ENCODE results near the gene DIS3L2.
"Not testable (repeated sequence)": the region's sequence is repeated elsewhere in the genome, so short reads cannot be mapped to it uniquely, and the experiment has no call there.

DIS3L2 gene

DNA sequence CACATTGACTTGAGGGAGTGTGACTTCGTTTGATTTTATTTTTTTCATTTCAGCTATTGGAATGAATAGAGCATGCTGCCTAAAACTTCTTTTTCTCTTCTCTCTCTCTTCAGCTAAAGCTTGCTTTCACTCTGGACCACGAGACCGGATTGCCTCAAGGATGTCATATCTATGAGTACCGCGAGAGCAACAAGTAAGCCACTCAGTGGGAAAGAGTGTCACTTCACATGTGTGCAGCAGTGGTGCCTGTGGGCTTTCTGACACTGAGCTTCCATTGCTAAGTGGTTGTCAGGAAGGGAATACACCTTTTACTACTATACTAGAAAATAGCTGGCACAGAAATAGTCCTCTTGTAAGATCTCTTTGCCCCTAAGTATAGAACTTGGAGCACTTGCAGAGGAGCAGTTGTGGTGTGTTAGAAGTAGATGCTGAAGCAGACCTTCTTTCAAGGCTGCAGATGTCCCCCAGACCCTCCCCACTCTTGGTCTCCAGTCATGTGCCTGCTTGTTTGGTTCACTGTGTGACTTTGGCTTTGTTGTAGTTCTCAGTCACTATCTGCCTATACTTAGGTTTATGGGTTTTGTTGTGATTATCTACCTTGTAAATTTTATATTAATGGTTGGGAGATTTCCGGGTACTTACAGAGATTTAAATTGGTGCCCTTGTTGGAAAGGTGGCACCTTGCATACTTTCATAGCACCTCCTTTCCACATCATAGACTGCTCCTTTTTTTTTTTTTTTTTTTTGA, 338.6 kb downstream of the DIS3L2 start:
- no peak for DNase-seq (ENCODE audit: low read depth)

DNA sequence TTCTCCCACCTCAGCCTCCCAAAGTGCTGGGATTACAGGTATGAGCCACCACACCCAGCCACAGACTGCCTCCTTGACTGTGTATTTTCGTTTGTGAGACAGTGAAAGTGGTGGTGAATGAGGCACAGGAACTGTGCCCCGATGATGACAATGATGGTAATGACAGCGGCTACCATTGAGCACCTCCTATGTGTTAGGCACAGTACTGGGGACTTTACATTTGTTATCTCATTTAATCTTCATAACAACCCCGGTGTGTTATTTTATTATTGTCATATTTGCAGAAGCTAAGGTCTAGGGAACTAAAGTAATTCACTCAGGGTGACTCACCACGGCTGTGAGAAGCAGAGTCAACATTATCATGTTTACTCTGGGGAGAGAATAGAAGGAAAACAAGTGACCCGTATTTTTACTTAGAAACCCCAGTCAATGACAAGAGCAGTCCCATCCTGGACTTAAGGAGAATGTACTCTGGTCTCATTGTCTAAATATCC, 339.4 kb downstream of the DIS3L2 start:
- no peak for DNase-seq (ENCODE audit: low read depth)

DNA sequence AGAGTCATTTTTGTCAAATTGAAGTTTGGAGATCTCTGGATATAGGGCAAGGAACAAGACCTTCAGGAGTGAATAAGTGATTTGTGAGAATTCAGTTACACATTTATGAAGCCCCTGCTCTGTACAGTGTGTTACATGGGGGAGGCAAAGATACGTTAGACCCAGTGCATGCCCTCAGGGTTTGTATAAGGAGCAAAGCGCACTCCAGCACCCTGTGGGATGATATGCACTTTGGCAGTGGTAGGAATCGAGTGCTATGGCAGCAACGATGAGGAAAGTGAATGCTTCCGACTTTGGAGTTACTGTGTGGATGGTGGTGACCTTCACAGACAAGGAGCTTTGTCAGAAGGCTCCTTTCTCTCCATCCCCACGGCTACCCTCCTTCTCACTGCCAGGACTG, 342.7 kb downstream of the DIS3L2 start:
- DNase-seq (ENCODE audit: low read depth), result no peak

DNA sequence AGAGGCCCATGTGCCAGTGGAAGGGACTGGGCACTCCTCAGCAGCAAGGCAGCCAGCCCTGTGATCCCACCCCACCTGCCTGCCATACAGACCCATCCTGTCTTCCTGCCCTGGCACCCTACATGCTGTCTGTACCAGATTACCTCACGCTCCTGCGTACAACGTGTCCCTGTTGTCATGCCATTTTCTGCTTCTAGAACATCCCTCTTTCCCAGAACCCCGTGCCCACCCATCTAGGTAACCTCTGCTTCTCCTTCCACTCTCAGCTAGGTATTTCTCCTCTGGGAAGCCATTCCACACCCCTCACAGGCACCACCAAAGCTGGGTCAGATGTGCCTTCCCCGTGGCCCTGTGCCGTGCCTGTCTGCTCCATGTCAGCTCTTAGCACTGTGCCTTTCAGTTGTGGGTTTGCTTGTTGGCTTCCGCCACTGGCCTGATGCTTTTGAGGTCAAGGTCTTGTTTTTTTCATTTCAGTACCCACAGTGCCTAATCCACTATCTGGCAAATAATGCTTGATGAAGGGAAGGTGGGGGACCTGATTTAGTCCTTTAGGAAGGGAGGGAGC, 345.3 kb downstream of the DIS3L2 start:
- DNase-seq (ENCODE audit: low read depth), result no peak

DNA sequence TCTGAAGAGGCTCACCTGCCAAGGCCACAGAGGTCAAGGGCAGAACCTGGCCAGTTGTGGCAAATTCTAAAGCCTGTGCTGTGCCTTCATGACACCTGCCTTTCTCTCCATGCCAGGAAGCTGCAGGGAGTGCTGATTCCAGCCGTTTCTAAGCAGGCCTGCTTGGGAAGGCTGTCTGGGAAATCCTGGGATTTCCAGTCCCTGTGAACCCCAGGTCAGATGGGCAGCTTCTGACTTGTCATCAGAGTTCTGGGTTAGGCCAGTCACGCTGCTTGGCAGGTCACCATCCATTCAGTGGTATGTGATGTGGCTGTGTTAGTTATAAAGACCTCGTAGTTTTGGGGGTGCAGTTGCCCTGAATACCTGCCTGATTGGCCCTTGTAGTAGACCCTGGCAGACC, 346.3 kb downstream of the DIS3L2 start:
- no peak for DNase-seq (ENCODE audit: low read depth)

DNA sequence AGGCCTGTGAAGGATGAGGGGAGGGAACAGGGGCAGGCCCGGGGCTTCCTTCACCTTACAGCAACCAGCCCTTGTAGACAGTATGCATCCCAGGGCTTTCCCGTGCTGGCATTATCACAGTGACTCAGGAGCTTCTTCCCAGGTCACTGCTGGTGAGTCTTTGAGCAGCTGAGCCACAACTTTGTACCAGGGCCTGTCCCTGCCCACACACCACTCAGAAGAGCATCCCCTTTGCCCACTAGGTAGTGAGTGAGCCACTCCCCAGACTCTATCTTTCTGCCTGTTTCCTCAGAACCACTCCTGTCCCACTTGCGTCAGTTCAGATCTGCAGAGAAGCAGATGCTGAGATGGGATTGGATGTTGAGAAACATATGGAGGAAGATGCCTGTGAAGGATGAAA, 347.5 kb downstream of the DIS3L2 start:
- DNase-seq (ENCODE audit: low read depth), result no peak

DNA sequence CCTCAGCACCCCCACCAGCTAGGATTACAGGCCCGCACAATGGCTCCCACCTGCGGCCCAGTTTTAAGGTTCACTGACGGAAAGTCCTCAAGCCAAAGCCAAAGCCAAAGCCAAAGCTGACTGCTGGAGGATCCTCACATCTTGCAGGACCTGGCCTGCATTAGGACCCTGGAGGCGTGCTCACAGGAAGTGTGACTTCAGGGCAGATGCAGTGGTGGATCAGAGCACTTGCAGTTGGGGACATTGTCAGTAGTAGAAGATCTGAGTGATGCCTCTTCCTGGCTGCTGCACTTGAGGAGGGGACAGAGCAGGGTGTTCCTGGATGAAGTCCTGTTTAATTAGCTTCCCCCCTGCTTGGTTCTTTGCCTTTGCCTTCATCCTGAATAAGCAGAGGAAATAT, 348.1 kb downstream of the DIS3L2 start:
- no peak for DNase-seq (ENCODE audit: low read depth)

DNA sequence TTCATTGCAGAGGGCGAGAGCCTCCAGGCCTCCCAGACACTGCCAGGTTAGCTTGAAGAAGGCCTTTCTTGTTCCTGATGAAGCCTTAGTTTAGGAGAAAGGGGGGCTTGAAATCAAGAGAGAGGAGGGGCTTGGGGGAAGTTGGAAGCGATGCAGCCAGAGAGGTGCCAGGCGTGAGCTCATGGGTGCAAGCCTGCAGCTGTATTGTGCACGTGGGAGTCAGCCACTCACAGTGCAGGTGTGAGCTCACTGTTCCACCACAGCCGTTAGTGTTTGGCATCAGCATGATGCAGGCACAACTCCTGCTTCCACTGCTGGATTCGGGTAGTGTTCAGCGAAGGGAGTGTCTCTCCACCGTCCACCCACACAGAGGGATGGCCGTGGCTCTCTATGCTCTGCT, 348.6 kb downstream of the DIS3L2 start:
- DNase-seq (ENCODE audit: low read depth), result no peak

DNA sequence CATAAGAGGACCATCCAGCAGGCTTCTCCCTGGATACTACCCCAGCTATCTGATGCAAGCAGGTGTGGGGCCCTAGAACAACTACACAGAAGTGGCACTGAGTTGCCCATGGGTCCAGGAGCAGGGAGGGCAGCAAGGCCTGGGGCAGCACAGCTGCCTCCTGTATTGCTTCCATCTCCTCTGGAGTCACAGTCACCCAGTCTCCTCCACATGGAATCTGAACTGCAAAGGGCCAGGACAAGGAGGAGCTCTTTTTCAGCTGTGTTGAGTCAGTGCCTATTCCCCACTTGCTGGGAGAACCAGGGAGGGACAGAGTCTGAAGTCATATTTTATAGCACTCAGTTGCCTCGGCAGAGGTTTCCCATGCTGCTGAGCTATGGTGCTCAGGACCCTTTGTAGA, 349.2 kb downstream of the DIS3L2 start:
- no peak for DNase-seq (ENCODE audit: low read depth)

DNA sequence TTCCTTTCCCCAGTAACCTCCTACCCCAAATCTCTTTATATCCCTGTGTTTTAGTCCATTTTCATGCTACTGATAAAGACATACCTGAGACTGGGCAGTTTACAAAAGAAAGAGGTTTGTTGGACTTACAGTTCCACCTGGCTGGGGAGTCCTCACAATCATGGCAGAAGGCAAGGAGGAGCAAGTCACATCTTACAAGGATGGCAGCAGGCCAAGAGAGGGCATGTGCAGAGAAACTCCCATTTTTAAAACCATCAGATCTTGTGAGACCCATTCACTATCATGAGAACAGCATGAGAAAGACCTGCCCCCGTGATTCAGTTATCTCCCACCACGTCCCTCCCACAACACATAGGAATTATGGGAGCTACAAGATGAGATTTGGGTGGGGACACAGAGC, 352.1 kb downstream of the DIS3L2 start:
- not testable (repeated sequence) for DNase-seq (ENCODE audit: low read depth)

DNA sequence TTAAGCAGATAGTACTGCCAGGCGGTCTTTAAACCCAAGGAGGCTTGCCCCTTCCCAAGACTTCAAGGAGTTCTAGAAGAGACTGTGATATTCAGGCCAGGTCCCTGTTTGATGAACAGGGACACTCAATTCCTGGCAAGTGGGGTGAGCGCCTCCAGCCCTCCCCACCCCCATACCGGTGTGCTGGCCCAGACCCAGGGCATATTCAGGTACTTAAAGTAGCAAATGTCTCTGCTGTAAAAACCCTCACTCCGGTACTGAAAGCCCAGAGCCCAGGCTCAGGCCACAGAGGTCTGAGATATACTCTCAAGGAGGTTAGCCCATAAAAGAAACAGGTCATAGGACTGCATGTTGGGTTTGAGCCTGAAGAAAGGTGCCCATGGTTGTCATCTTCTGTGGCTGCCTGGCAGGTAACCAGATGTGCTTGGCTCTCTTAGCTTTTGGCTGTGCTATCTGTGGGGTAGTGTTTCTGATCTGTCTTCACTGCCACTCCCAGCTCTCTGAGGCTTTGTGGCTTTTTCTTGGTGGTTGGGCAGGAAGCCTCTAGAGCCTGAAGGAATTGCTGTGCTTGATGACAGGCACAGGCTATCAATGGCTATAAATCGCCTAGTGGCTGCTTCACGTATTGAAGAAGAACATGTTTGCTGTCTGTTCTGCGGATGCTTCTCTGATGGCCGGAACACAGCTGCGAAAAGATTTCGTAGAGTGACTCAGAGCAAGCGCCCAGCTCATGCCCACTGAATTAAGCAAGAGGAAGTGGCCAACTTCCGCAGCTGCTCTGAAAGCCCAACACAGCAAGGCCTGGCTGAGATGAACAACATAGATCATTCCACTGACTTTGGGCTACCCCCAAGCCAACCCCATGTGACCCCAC, 353.8 kb downstream of the DIS3L2 start:
- peak; percentile 36 for DNase-seq (ENCODE audit: low read depth)

DNA sequence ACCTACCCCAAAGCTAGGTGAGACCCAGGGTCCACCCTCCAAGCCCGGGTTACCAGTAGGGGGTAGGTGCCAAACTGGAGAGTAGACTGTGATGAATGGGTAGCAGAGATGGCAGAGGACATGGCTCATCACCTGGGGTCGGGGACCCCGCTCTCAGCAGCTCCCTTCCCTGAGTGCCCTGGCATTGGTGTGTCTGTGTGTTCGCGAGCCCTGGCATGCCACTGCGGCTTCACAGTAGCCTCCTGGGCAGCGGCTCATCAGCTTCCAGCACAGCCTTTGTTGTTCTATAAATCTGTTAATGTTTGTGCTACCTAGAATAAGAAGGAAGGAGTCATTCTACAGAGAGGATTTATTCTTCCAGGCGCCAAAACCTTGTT, 354.4 kb downstream of the DIS3L2 start:
- DNase-seq (ENCODE audit: low read depth), result no peak

DNA sequence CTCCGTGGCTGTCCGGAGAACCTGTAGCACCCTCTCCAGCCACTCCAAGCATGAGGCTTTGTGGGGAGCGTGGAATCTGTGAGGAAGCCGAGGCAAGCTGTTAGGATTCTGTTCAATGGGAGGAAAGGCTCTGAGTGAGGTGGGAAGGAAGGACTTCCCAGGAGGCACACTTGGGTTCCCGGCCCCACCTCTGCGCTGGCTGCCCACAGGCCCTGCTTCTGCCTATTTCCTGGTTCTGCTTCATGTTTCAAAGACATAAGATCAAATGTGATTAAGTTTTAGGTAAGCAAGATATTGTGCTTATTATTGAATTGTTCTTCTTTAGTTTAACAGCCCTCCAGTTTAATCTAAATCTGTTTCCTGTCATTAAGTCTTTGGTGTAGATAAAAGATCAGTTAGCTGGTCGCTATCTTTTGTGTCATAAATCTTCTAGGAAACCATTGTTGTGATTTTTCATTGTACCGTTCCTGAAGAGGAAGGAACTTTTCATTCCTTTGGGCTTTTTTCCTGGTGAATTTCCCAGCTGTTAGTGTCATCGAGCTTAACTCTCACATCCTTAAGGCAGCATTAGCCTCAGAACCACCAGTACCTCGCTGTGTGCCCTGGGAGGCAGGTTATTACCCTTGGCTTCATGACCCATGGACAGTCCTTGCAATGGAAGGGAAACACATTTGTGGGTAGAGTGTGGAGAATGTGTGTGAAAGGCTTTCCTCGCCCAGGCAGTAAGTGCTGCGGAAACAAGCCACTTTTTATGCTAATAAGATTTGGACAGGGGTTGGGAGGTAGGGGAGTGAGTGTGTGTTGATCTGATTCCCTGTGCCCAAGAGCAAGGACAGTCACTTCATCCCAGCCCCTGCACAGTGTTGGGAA, 355.2 kb downstream of the DIS3L2 start:
- DNase-seq (ENCODE audit: low read depth), result no peak

DNA sequence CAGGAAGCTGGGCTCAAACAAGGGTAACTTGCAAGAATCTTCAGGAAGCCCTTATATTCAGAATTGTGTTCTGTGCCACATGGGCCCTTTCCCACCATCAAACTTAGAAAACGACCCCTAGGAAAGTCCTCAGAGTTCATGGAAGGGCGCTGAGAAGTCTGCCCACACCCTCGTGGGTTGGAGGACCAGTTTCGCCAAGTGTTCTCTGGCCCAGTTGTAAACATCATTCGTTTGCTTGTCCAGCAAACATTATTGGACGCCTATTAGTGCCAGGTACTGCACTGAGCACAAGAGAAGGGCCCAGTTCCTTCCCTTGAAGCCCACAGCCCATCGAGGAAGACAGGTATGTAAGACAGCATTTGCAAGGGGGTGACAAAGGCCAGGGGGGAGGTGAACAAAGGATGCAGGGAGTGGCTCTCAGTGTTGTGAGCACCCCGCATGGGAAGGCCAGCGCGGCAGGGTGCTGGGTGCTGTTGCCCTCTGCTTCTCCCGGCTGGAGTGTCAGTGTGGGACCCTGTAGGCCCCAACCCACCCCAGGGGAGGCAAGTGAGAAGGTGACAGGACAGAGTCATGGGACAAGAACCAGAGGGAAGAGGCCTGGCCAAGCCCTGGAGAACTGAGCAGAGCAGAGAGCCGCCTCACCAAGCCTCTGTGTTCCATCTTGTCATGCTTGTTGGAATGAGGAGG, 356.8 kb downstream of the DIS3L2 start:
- DNase-seq (ENCODE audit: low read depth), result no peak

DNA sequence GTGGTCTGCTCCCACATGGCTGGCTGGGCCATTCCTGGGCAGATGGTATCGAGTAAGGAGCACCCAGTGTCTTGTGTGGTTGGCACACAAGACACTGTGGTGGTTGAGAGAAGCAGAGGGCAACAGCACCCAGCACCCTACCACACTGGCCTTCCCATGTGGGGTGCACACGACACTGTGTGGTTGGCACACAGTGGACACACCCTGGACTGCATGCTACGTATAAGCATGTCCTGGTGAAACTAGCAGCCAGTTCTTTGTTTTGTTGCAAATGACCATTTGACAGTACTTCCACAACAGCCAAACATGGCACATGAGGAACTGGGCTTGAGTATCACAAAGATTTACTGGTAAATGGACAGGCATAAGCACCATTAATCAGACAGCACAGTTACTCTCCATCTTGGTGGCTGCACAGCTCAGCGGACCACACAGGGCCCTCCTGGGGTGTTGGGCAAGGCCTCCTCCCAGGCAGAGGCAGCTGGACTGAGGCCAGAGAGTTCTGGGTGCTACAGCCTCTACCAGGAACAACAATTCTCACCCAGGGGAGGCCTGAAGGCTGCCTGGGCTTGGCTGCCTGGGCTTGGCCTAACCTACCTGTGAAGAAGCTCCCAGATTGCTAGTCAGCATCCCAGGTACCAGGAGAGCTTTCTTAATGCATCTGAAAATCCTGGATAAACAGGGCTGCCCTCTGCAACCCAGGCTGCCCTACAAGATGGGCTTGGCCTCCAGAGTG, 357.7 kb downstream of the DIS3L2 start:
- no peak for DNase-seq (ENCODE audit: low read depth)

DNA sequence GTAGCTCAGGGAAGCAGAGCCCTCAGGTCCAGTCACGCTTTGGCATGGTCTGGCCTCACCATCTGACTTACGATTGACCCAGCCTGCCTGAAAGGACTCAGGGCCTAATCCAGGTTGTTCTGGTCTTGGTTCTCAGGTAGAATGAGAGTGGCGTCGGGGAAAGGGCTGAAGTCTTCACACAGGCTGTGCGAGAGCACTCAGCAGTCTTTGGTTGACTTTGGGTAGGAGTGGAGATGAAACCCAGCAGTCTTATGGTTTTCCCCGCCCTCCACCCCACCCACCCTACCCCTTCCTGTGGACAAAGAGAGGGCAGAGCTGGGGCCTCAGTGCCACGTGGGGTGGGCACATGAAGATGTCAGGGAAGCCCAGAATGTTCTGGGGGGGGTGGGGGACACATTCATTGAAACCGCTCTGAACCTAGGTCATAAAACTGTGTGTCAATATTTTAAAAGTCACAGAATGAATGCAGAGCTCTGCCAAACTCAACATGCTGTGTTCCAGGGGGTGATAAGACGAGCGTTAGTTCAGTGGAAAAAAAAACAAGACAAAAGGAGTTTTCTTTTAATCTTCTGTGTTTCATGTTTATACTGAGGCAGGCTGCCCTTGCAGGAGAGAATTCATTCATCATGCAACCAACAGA, 358.4 kb downstream of the DIS3L2 start:
- no peak for DNase-seq (ENCODE audit: low read depth)

DNA sequence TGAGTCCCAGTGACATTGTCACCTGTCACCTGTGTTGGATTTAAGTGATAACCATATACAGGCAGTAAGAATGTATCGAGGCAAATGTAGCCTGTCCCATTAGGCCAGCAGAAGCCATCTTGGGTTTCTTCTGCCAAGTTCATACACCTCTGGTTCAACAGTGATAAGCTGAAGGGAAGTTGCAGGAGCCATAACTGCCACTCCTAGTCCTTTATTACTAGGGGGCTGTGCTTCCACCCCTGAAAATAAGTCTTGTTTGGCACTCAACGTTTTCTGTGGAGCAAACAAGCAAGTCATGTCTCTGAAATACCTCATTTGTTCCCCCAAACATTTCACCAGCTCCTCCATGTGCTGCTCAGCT, 358.9 kb downstream of the DIS3L2 start:
- no peak for DNase-seq (ENCODE audit: low read depth)

DNA sequence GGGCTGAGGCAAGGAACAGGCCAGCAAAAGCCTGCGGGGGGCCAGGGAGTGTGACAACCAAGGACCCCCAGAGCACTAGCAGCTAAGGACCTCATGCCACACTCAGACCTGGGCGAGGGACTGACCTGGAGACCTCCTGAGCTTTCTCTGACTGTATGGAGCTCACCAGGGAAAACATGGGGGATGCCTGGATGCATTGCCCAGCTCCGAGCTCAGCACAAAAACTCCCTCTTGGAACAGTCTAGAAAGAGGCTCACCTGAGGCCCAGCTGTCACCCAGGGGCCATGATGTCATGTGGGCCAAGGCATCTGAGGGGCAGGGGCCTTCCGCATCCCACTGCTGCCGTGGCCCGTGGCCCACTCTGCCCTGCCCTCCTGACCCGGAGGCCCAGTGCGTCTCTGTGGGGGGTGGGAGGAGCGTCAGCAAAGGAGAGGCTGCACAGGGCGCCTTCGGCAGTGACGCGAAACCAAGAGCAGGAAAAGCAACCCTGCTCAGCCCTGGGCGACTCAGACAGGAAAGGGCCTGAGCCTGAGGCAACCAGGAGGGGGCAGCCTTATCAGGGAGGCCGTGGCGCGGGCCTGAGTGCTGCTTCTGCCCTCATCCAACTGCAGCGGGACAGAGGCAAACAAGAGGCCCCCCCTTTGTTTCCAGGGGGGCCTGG, 359.8 kb downstream of the DIS3L2 start:
- DNase-seq (ENCODE audit: low read depth), result no peak

DNA sequence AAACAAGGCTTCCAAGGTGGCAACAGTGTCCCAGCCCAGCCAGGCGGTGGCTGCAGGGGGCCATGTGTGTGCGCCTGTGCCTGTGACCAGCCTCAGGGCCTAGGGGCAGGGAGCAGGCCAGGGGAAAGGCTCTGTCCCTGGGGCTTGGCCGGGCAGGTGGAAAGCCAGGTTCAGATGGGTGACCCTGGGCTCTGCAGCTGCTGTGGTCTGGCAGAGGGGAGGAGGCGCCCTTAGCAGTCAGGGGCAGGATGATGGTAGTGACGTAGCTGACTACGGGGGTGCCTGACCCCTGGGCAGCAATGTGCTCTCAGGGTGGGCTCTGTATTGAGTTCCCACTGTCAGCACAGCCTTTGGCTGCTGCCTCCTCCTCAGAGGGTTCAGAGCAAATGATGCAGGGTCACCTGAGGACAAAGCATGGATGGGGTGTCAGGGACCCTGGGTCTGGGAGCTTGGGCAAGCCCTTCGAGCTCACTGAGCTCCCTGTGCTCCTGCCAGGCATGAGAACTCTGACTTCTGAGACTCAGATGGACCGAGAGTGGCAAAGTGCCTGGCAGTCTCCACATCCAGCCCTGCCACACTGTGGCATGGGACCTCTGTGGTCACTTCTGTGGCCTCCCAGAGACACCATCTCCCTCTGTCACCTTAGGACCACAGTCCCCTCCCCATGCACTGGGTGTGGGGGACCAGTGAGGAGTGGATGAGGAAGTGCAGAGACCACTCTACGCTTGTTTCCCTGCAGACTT, 360.5 kb downstream of the DIS3L2 start:
- no peak for DNase-seq (ENCODE audit: low read depth)
